HG02981 (cell line): ENCODE data around the gene TNIK.
"Not testable (repeated sequence)": the region's sequence is repeated elsewhere in the genome, so short reads cannot be mapped to it uniquely, and the experiment has no call there.

ENCODE experiments used
- ATAC-seq: cut with Tn5 transposase; IDR thresholded peaks from one replicate; pipeline ENCODE4 v1.9.1; 2021; ENCODE audit warnings: mild to moderate bottlenecking, moderate library complexity; ENCODE audit not compliant: unreplicated experiment

TNIK gene

DNA sequence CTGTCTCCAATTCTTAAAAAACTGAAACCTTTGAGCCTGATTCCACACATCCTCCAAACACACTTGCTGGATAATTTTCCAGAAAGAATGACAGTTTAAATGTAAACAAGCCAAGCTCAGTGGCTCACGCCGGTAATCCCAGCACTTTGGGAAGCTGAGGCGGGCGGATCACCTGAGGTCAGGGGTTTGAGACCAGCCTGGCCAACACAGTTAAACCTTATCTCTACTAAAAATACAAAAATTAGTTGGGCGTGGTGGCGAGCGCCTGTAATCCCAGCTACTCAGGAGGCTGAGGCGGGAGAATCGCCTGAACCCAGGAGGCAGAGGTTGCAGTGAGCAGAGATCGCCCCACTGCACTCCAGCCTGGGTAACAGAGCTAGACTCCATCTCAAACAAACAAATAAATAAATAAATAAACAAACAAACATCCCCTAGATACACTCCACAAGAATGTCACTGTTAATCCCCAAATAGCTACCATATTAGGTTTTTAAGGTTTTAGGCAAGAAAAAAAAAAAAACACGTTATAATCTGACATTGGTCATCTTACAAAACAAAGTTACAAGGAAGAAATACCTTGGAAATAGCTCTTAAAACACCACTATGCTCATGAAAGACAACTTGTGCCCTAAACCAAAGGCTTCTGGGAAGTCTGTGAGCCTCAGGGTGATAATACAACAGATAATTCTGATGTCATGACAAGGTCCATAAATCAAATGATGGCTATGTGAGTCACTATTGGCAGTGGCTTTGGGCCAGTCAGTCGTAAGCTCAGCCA is 13.2 kb downstream of the TNIK start:
- ATAC-seq, result no peak

DNA sequence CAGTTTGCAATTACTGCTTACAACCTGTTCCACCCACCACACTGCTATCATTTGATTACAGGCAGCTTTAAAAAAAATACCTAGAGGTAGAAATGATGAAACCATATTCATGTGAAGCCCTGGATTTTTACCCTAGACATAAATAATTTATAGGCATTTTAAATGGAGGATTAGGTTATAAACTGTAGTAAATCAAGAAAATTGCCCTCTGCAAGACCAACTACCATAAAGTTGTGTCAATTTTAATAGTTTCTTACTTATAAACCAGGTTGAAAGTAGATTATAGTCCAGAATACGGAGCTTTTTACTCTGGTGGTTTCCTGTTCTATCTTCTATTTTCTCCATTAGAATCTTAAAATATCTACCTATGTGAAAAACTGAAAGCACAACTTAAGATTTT is 13.9 kb downstream of the TNIK start:
- ATAC-seq, result no peak

DNA sequence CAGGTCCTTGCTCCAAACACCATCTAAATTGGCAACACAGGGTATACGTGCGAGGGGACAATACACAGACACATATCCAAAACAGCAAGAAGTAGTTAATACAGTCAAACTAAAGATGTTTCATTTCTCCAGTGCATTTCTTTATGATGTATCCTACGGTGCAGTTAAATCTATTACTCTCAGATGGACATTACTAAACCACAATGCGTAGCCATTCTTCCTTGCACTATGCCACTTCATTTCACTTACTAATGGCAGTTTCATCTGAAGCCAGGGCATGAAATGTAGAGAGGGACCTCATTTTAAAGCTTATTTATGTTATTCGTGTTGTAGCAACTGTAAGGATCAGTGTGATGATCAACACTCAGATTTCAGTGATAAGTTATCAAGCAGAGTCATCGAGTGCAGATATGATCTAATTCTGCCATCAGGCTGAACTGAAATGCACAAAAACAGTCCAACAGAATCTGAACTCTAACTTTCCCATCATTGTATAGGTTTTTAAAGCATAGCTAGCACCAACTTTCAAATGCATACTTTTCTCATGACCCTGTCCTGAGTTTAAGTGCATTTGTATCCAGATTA is 14.5 kb downstream of the TNIK start:
- no peak for ATAC-seq

DNA sequence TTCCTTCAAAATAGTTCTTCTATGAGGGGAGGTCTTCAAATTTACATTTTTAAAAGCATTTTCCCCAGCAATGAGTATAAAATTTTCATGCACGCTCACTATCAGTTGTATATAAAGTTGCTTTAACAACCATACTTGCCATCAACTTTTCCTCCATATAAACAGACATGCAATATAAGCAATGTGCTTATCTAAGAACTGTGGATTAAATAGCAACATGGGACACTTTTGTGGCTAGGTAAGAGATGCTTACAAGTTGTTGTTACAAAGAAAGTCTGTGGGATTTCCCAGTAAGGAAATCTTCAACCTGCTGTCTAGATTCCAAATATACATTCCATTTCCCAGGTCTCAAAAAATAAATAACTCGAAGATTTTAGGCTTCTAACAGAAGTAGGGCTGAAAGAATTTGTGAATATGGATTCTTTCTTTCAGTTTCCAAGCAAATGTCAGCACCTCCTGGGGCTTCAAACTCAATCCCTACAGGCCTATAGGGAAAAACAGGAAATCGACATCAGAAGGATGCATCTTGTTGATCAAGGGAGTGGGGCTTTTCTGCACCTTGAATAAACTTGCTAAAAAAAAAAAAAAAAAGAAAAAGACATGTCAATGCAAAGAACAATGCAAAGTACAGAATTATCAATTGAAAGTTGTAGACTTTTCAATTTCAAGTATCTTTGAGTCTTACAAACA is 16.1 kb downstream of the TNIK start:
- no peak for ATAC-seq

DNA sequence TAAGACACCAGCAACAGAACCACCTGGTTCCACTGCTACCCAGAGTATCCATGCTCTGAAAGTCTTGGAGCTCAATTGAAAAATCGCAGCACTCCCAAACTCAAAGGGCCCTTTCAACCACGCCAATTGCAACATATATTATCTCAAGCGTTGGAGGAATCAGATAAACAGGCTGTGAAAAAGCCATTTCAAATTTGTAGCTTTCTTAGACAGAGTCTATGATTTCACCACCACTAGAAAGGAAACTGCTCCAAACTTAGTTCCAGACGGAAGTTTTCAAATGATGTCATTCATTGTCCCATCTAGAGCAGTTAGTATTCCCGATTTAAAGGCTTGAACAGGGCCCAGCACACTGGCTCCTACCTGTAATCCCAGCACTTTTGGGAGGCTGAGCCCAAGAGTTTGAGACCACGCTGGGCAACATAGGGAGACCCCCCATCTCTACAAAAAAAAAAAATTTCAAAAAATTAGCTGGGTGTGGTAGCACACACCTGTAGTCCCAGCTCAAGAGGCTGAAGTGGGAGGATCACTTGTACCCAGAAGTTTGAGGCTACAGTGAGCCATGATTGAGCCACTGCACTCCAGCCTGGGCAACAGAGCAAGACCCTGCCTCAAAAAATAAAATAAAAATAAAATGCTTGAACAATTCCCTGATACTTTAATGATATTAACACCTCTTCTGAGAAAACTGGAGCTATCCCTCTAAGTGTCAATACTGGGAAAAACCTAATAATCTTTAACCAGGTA is 16.8 kb downstream of the TNIK start:
- ATAC-seq, result no peak

DNA sequence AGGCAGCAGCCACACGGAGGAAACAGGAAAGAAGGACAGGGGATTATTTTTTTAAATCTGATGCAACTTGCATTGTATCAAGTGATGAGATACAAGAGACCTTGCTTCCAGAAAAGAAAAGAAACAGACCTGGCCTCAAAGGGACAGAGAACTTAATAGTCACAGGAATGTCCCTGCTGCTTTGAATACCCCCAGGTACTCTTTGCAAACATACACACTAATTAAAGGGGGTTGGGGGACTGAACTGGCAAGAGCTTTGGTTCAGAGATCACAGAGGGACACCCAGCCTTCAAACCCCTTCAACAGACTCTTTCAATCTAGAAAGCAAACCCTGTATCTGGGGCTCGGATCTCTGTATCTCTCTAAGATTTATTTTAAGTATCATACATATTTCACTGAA is 18.0 kb downstream of the TNIK start:
- no peak for ATAC-seq

DNA sequence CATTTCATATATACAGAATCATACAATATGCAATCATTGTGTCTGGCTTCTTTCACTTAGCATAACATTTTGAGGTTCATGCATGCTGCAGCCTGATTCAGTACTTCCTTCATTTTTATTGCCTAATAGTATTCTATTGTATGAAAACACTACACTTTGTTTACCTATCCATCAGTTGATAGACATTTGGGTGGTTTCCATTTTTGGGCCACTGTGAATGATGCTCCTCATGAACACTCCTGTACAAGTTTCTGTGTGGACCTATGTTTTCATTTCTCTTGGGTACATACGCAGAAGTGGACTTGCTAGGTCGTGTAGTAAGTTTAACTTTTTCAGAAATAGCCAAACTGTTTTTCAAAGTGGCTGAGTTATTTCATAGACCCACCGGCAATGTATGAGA is 18.8 kb downstream of the TNIK start:
- no peak for ATAC-seq

DNA sequence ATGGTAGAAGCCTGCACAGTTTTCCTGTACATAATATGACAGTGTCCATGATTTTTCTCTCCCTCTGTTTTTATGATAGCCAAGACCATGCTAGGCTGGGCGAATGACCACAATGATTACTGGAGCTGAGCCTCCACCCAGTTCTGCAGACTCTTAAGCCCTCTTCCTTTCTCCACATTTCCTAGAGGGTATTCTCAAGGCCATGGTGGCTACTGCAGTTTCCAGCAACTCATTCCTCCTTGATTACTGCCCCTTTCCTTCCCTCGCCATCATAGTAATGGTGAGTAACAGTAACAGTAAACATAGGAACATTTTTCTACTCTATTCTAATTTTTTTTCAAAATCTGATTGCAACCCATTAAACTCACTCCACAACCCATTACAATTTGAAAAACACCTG is 20.2 kb downstream of the TNIK start:
- no peak for ATAC-seq

DNA sequence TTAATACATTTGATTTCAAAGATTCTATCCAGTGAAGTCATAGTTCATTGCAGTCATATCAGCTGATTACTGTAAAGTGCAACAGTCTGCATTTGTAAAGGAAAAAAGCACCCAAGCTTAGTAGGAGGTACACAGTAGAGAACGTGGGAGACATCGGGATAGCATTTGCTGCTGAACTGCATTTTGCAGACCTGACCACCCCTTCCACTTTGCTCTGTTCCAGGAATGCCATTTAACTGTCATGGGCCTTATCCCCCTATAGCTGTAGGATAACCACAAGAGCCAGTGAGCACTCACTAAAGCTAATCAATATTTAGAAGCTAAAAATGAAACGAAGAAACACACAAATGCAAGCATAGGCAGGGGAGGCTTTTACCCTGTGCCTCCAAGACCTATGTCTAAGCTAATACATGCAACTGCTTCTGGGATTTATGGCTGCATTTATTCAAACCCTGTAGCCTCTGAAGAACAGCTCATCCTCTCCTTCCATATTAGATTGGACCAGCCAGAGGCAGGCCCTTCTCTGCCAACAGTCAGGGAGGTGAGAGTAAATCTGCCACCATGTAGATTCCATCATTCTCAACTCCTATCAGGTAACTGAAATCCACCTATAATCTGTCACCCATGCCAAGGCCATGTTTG is 23.0 kb downstream of the TNIK start:
- ATAC-seq, result no peak

DNA sequence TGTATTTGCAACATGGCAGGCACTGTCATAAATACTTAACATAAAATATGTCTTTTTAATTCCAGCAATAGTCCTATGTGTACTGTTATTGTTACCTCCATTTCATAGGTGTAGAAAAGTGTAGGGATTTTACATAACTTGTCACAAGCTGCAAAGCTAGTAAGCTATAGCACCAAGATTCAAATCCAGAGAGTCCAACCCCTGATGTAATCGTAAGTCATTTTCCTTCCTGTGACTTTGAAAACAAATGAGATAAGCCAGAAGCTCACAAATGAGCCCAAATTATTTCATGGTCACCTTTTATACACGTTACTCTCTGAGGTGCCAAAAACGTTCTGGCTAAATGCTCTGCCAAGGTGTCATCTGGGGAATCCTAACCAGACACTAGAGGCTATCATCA is 23.8 kb downstream of the TNIK start:
- ATAC-seq, result no peak

DNA sequence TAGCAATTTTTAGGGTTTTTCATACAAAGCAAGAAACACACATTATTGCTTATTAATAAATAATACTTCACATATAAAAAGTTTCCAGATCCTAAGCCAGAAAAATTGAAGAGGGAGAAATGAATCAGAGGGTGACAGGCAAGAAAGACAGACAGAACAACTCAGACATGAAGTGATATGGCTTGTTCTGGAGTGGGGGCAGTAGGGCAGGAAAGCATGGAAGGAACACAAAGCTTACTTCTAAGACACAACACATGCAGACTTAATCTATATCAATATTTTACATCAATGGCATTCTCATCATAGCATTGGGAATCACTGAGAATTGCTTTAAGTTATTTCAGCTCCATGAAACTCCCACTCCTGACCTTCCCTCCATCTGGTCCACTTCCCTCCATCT is 24.4 kb downstream of the TNIK start:
- no peak for ATAC-seq

DNA sequence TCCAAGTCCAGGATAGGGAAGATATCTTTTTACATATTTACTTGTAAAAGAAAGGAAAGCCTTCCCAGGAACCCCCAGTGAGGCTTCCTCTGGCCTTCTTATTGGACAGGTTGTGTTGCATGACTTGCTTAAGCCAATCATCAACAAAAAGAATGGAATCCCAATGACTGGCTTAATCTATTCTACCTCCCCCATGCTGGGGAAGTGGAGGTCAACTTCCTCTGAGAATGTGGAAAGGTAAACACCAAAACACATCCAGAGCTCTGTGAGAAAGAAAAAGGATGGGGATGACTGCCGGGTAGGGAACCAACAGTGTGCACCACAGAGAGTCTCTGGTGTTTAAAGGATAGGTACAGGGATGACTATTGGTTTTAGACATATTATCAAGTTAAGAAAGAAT is 25.1 kb downstream of the TNIK start:
- ATAC-seq, result no peak

DNA sequence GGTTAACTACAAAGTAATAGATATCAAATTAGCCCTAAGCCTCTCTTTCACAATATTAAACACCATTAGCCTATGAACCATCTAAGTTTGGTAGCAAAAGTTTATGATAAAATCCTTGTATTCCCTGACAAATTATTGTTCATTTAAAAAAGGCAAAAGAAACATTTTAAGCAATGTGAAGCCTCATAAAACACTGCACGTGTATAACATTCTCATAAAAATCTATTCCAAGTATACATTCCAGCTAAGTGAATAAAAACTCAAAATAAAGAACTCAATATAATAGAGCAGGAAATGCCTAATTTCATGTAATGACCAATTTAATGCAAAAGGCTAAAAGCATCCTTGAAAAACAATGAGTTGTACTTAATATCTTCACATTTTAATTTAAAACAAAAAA is 27.7 kb downstream of the TNIK start:
- ATAC-seq, result no peak

DNA sequence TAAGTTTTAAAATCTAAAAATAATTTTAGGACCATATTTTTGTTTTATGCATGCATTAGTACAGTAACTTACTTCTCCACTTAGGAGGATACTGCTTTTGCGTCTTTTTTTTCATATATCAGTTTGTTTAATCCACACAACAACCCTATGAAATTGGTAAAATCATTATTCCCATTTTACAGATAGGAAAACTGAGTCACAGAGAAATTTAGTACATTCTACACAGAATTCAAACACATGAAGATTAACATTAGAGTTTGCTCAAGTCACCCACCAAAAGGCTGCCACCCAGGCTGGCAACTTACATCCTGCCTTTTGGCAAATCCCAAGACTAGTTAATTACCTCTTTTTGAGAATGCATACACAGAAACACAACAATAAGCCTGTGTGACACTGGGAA is 28.7 kb downstream of the TNIK start:
- no peak for ATAC-seq

DNA sequence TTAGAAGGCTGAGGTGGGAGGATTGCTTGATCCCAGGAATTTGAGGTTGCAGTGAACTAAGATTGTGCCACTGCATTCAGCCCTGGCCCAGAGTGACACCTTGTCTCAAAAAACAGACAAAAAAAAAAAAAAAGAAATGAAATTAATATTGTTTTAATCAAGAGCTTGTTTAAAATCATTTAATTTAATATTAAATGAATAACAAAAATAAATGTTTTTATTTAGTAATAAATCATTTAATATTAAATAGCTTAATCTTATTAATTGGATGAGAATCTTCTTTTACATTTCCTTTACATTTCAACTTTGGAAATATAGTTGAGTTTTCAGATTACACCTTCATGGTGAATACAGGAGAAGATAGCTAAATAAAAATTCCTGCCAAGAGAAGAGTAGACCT is 29.7 kb downstream of the TNIK start:
- no peak for ATAC-seq

DNA sequence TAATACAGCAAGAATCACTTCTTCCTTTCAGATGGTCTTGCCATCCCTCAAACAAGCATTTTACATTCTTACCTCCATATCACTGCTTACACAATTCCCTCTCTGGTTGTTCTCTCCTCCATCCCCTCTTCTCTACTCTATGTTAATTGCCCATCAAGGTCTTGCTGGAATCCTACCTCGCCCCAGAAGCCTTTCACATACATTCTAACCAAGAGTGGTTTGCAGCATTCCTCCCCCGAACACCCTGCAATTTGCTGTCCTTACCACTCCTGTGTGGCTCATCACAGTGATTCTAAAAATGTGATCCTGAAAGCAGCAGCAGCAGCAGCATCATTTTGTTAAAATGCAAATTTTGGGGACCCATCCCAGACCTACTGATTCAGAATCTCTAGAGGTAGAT is 30.6 kb downstream of the TNIK start:
- no peak for ATAC-seq

DNA sequence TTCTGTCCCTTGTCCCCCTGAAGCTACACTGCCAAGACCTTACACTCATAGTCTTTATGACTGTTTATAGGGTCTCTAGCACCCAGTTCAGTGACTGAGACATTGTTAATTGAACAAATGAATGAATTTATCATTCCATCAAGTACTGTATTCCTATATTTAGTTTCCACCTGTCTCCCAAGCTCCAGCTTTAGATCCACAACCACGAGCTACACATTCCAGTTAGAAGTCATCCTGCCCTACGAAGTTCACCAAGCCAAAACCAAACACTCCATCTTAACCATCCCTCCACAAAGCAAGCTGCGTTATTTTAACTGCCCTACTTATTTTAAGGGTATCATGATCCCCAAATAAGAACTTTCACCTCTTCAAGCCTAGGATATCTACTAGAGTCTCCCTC is 31.3 kb downstream of the TNIK start:
- ATAC-seq, result no peak

DNA sequence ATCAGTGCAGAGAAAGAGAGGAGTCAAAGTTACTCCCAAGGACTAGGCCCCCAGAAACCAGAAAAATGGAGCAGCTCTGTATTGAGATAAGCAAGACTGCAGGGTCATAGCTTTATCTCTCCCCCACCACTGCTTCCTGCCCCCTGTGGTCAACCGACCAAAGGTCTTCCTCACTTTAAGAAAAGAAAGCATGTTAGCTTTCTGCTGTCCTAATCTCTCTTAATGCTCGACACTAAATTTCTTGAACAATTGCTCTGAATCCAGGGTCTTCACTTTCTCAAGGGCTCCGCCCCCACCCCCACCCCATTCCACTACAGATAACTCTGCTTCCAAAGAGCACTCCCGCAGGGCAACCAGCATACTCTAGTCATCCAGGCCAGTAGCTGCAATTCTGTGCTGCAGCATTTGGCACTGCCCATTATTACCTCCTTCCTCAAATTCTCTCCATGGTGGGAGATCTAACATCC is 31.9 kb downstream of the TNIK start:
- ATAC-seq, result no peak

DNA sequence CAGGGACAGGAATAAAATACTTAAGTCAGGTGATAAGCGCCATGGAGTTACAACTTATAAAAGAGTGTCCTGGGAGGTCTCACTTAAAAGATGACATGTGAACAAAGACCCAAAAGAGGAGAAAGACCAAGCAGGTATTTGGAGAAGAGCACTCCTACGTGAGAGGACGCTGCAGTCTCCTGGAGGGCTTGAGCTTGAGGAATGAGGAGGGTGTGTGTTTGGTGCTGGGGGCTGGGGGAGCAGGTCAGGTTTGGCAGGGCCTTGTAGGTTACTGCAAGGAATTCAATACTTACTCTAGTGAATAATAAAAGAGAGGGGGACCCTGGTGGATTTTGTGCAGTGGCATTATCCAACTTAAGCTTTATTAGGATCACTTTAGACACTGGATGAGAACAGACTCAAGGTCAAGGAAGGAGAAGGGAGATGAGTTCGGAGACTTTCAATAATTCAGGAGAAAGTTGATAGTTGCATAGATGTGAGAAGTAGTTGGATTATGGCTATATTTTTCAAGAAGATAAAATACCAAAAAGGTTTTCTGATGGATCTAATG is 32.4 kb downstream of the TNIK start:
- ATAC-seq, result no peak

DNA sequence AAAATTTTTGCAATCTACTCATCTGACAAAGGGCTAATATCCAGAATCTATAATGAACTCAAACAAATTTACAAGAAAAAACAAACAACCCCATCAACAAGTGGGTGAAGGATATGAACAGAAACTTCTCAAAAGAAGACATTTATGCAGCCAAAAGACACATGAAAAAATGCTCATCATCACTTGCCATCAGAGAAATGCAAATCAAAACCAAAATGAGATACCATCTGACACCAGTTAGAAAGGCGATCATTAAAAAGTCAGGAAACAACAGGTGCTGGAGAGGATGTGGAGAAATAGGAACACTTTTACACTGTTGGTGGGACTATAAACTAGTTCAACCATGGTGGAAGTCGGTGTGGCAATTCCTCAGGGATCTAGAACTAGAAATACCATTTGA is 36.1 kb downstream of the TNIK start:
- ATAC-seq, result not testable (repeated sequence)

DNA sequence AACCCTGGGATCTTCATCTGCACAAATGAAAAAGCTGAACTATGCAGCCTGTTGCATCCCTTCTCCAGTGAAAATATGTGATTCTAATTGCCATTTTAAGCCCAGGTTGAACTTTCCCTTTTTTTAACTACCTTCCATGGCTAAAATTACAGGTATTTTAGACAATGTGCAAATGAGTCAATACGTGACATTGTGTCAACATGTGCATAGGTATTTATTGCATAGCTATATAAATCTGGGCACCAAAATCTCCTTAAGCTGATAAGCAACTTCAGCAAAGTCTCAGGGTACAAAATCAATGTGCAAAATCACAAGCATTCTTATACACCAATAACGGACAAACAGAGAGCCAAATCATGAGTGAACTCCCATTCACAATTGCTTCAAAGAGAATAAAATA is 37.4 kb downstream of the TNIK start:
- ATAC-seq, result not testable (repeated sequence)
